Motor neuron (in vitro differentiated cells): ENCODE results near the gene CKAP2L. TPM values are rescaled to one million over a fixed set of nuclear protein-coding genes. Genes with fewer than 3 reads are reported as not detected.
"Not testable (repeated sequence)": the region's sequence is repeated elsewhere in the genome, so short reads cannot be mapped to it uniquely, and the experiment has no call there.

ENCODE experiments used
- ATAC-seq, 8 experiments: fragments of 200-7000 bp; cut with Tn5 transposase; replicated peaks in 6 of 8; 2 replicates each; pipeline ENCODE4 v1.8.0; 2021; ENCODE audit warnings: mild to moderate bottlenecking in 8 of 8, moderate library complexity in 8 of 8
- H3K27ac ChIP-seq, 2 donors: fragments of 250-450 bp; sonication (Bioruptor Pico); 2 replicates each; pipeline ENCODE4 v1.9.0; 2021; ENCODE audit warnings: antibody characterized with exemption in 2 of 2, mild to moderate bottlenecking in 2 of 2, moderate library complexity in 1 of 2
- H3K4me1 ChIP-seq, 2 donors: fragments of 250-450 bp; sonication (Bioruptor Pico); replicated peaks in 1 of 2; 2 replicates each; pipeline ENCODE4 v1.6.1; 2021; ENCODE audit warnings: antibody characterized with exemption in 2 of 2, mild to moderate bottlenecking in 2 of 2, moderate library complexity in 1 of 2
- H3K4me3 ChIP-seq, 5 donors: fragments of 250-450 bp; sonication (Bioruptor Pico); 2 replicates each; pipeline ENCODE4 v1.9.0; 2021; ENCODE audit warnings: antibody characterized with exemption in 5 of 5, mild to moderate bottlenecking in 5 of 5, moderate library complexity in 4 of 5
- WGBS, 10 experiments: fragments of 450-650 bp; shearing (Covaris generic); methylation state at CpG; one replicate each; pipeline ENCODE4 v1.0.0; 2022; 5-methylcytosine and 5-hydroxymethylcytosine counted together
- in situ Hi-C, 9 experiments: fragments of 400-800 bp; cut with MboI; loops; one replicate each; pipeline ENCODE4 v1.15.0; 2021; ENCODE audit warnings: low sequenced_read_pairs in 9 of 9, low pct_unique_long_range_greater_than_20kb in 2 of 9; ENCODE audit not compliant: unreplicated experiment in 9 of 9
- total RNA-seq, 8 experiments: library from RNA; unstranded; fragments of 300-600 nt; gene quantifications; 2 replicates each; pipeline versions ENCODE4 v1.2.3 to v1.2.4, GENCODE V29; 2022

CKAP2L gene
- total RNA-seq, 8 experiments from 2014 or later: 0.73 to 22.5 (median 1.2) TPM

GRCh38 chr2:112718863-112719370 lies 45.5 kb downstream of the CKAP2L start:
- Histone ChIP-seq H3K27ac (no peak overlapping the region), H3K4me3 (no peak overlapping the region), H3K4me1 (no peaks in the 10 kb centered on the region)
- in situ Hi-C loops: loop anchor here in 2 of 9 experiments (25.0 kb wide), 1 partner anchor 107 kb away; no protein-coding TSS in a partner anchor
- no peak for ATAC-seq
- 69 to 100% (median 91%) methylated on average over 1 to 6 of the region's 12 CpGs; no CpG with 5 or more reads in 2 of the 10 experiments for WGBS, 10 experiments

GRCh38 chr2:112716826-112717352 lies 47.5 kb downstream of the CKAP2L start:
- in situ Hi-C loops: loop anchor here in 2 of 9 experiments (25.0 kb wide), 1 partner anchor 105 kb away; no protein-coding TSS in a partner anchor
- WGBS, 10 experiments: no CpG with 5 or more reads among the region's 5 CpGs
- not testable (repeated sequence) for ATAC-seq

GRCh38 chr2:112716094-112716493 lies 48.3 kb downstream of the CKAP2L start:
- H3K4me3 ChIP-seq, H3K27ac ChIP-seq: not testable (repeated sequence)
- 33 to 86% methylated on average over 1 of the region's 1 CpG; no CpG with 5 or more reads in 8 of the 10 experiments for WGBS, 10 experiments

More at GRCh38 chr2:112716826-112717352, 47.5 kb downstream of the CKAP2L start:
- H3K4me3 ChIP-seq, H3K27ac ChIP-seq: not testable (repeated sequence)
- H3K4me1 ChIP-seq: peaks cover 14 to 16% of the 10 kb centered on the region in 2 donors

GRCh38 chr2:112714836-112715631 lies 49.4 kb downstream of the CKAP2L start:
- Histone ChIP-seq H3K4me1 (peaks cover 14 to 16% of the 10 kb centered on the region in 2 donors), H3K4me3 (no peak overlapping the region), H3K27ac (no peak overlapping the region)
- in situ Hi-C loops: loop anchor here in 2 of 9 experiments (25.0 kb wide), 1 partner anchor 103 kb away; no protein-coding TSS in a partner anchor
- no peak for ATAC-seq
- 20 to 100% (median 80%) methylated on average over 1 to 4 of the region's 7 CpGs; no CpG with 5 or more reads in 1 of the 10 experiments for WGBS, 10 experiments

More at GRCh38 chr2:112716094-112716493, 48.3 kb downstream of the CKAP2L start:
- H3K4me1 ChIP-seq: peaks cover 14 to 16% of the 10 kb centered on the region in 2 donors
- not testable (repeated sequence) for ATAC-seq
- in situ Hi-C loops: loop anchor here in 2 of 9 experiments (25.0 kb wide), 1 partner anchor 104 kb away; no protein-coding TSS in a partner anchor

- Histone ChIP-seq H3K4me1 (peaks cover 14 to 16% of the 10 kb centered on the region in 2 donors), H3K4me3 (no peak overlapping the region), H3K27ac (no peak overlapping the region)
- in situ Hi-C loops: loop anchor here in 2 of 9 experiments (25.0 kb wide), 1 partner anchor 102 kb away; no protein-coding TSS in a partner anchor
- no peak for ATAC-seq
- WGBS, 10 experiments: 33 to 100% (median 86%) methylated on average over 1 to 3 of the region's 4 CpGs; no CpG with 5 or more reads in 6 of the 10 experiments
These were observed 50.1 kb downstream of the CKAP2L start for GRCh38 chr2:112714331-112714730.

- in situ Hi-C loops: loop anchor here in 2 of 9 experiments (25.0 kb wide), 1 partner anchor 102 kb away; no protein-coding TSS in a partner anchor
- H3K4me3 ChIP-seq: no peak overlapping the region
- peaks cover 14 to 16% of the 10 kb centered on the region in 2 donors for H3K4me1 ChIP-seq
- peak overlapping the region in 1 of 2 donors; percentile 59 for H3K27ac ChIP-seq
- ATAC-seq: no peak
- WGBS, 10 experiments: 100% methylated on average over 1 of the region's 7 CpGs; no CpG with 5 or more reads in 9 of the 10 experiments
These were observed 50.5 kb downstream of the CKAP2L start for GRCh38 chr2:112713926-112714325.

- in situ Hi-C loops: loop anchor here in 2 of 9 experiments (25.0 kb wide), 1 partner anchor 101 kb away; no protein-coding TSS in a partner anchor
- WGBS, 10 experiments: 73 to 90% (median 76%) methylated on average over 2 to 6 of the region's 7 CpGs; no CpG with 5 or more reads in 6 of the 10 experiments
- Histone ChIP-seq H3K27ac (peak overlapping the region in 1 of 2 donors; percentile 59), H3K4me3 (no peak overlapping the region), H3K4me1 (peaks cover 14 to 16% of the 10 kb centered on the region in 2 donors)
- ATAC-seq: no peak
These were observed 50.9 kb downstream of the CKAP2L start for GRCh38 chr2:112713585-112713925.

- in situ Hi-C loops: loop anchor here in 2 of 9 experiments (25.0 kb wide), 1 partner anchor 101 kb away; no protein-coding TSS in a partner anchor
- WGBS, 10 experiments: 0 to 100% (median 71%) methylated on average over 1 to 13 of the region's 17 CpGs; no CpG with 5 or more reads in 2 of the 10 experiments
- H3K4me1 ChIP-seq: peaks cover 14 to 16% of the 10 kb centered on the region in 2 donors
- H3K4me3 ChIP-seq: no peak overlapping the region
- ATAC-seq: peak; percentile 79 to 97 (median 90)
- peak overlapping the region in 1 of 2 donors; percentile 59 for H3K27ac ChIP-seq
These were observed 51.4 kb downstream of the CKAP2L start for GRCh38 chr2:112712903-112713584.

- H3K4me1 ChIP-seq: peaks cover 14 to 16% of the 10 kb centered on the region in 2 donors
- peak overlapping the region in 1 of 2 donors; percentile 41 for H3K27ac ChIP-seq
- 60 to 100% (median 85%) methylated on average over 1 to 2 of the region's 3 CpGs; no CpG with 5 or more reads in 6 of the 10 experiments for WGBS, 10 experiments
- H3K4me3 ChIP-seq: no peak overlapping the region
- in situ Hi-C loops: loop anchor here in 2 of 9 experiments (25.0 kb wide), 1 partner anchor 100 kb away; no protein-coding TSS in a partner anchor
- ATAC-seq: no peak
These were observed 51.9 kb downstream of the CKAP2L start for GRCh38 chr2:112712465-112712864.

- H3K4me3 ChIP-seq: no peak overlapping the region
- H3K4me1 ChIP-seq: peaks cover 14 to 16% of the 10 kb centered on the region in 2 donors
- peak in 1 of 8 experiments; percentile 37 for ATAC-seq
- in situ Hi-C loops: loop anchor here in 2 of 9 experiments (25.0 kb wide), 1 partner anchor 99 kb away; no protein-coding TSS in a partner anchor
- 40 to 87% (median 74%) methylated on average over 1 to 6 of the region's 9 CpGs; no CpG with 5 or more reads in 1 of the 10 experiments for WGBS, 10 experiments
- no peak overlapping the region for H3K27ac ChIP-seq
These were observed 53.3 kb downstream of the CKAP2L start for GRCh38 chr2:112710956-112711750.

- WGBS, 10 experiments: 52 to 100% (median 81%) methylated on average over 1 to 3 of the region's 6 CpGs; no CpG with 5 or more reads in 4 of the 10 experiments
- in situ Hi-C loops: loop anchor here in 2 of 9 experiments (25.0 kb wide), 1 partner anchor 97 kb away; no protein-coding TSS in a partner anchor
- Histone ChIP-seq H3K27ac (no peak overlapping the region), H3K4me1 (peaks cover 14 to 16% of the 10 kb centered on the region in 2 donors), H3K4me3 (no peak overlapping the region)
- no peak for ATAC-seq
These were observed 54.7 kb downstream of the CKAP2L start for GRCh38 chr2:112709703-112710102.
